Neural progenitor cell (in vitro differentiated cells): ENCODE measurements around the gene C4orf50.

Experiments
- CTCF ChIP-seq: fragments of 200-600 bp; sonication (generic); IDR thresholded peaks from 2 replicates; pipeline ENCODE4 v1.5.1; 2017; ENCODE audit warnings: antibody characterized with exemption, mild to moderate bottlenecking
- EZH2 ChIP-seq: fragments of 200-600 bp; sonication (generic); IDR thresholded peaks from 2 replicates; pipeline ENCODE4 v1.6.1; 2017; ENCODE audit warnings: antibody characterized with exemption, mild to moderate bottlenecking, moderate library complexity

DNA sequence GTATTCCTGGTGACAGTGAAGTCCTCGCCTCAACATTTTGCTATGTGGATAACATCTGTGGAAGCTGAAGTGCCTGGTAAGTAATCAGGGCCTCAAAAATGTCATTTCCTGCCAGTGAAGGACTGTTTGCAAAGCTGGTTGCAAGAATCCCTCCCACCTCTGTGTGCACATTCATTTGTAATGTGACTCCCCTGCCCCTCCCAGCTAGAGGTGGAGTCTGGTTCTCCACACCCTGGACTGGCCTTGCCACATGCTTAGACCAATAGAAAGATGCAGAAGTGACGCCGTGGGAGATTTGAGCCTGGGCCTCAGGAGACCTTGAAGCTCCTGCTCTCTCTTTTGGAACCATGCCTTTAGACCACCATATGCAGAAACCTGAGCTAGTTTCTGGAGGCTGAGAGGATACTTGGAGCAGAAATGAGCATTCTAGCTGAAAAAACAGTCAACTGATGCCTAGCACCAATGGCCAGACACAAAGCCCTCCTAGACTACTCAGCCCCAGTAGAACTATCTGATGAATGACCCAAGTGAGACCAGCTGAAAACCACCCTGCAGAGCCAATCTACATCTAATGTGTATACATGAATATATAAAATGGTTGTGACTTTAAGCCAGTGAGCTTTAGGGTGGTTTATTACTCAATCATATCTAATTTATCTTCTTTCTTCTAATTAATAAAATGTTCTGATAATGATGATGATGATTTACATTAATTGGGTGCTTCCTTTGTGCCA, 77.6 kb downstream of the C4orf50 start:
- TF ChIP-seq CTCF = no peak
- no peak for TF ChIP-seq EZH2
